Astrocyte (in vitro differentiated cells and primary cell): ENCODE measurements around the gene DPEP3. TPM values are rescaled to one million over a fixed set of nuclear protein-coding genes. Genes with fewer than 3 reads are reported as not detected.

ENCODE experiments used
- DNase-seq: peaks from one replicate; pipeline ENCODE4 v3.0.0-alpha.2; 2010; ENCODE audit warnings: low read depth
- FAIRE-seq: peaks from 2 replicates; lab custom pipeline; 2011; peaks lifted over from hg19 to GRCh38; lab: Jason Lieb, UNC
- H2AFZ ChIP-seq: 2 replicates; pipeline ENCODE4 v1.6.0; 2012; ENCODE audit warnings: low read depth, low read length, inconsistent platforms
- H3K27ac ChIP-seq: 2 replicates; pipeline ENCODE4 v1.5.1; 2011; ENCODE audit warnings: low read depth, low read length, inconsistent platforms
- H3K27me3 ChIP-seq: 2 replicates; pipeline ENCODE4 v1.6.0; 2011; ENCODE audit warnings: low read length, inconsistent platforms; ENCODE audit not compliant: insufficient read depth
- H3K36me3 ChIP-seq: 2 replicates; pipeline ENCODE4 v1.5.1; 2011; ENCODE audit warnings: low read length, inconsistent platforms; ENCODE audit not compliant: insufficient read depth
- H3K4me1 ChIP-seq: 2 replicates; pipeline ENCODE4 v1.5.1; 2011; ENCODE audit warnings: low read length, inconsistent platforms; ENCODE audit not compliant: insufficient read depth
- H3K4me2 ChIP-seq: 2 replicates; pipeline ENCODE4 v1.6.0; 2012; ENCODE audit warnings: low read length, inconsistent platforms
- H3K4me3 ChIP-seq: 2 replicates; pipeline ENCODE4 v1.5.1; 2011; ENCODE audit warnings: low read depth, mild to moderate bottlenecking, low read length, inconsistent platforms; ENCODE audit not compliant: insufficient read depth
- H3K79me2 ChIP-seq: 2 replicates; pipeline ENCODE4 v1.6.0; 2012; ENCODE audit warnings: mild to moderate bottlenecking, low read length, inconsistent platforms; ENCODE audit not compliant: insufficient read depth
- H3K9ac ChIP-seq: 2 replicates; pipeline ENCODE4 v1.6.0; 2012; ENCODE audit warnings: mild to moderate bottlenecking, low read length, inconsistent platforms
- H3K9me3 ChIP-seq: 2 replicates; pipeline ENCODE4 v1.5.1; 2012; ENCODE audit warnings: low read depth, mild to moderate bottlenecking, low read length, inconsistent platforms; ENCODE audit not compliant: insufficient read depth
- H4K20me1 ChIP-seq: 2 replicates; pipeline ENCODE4 v1.6.0; 2012; ENCODE audit warnings: low read length, inconsistent platforms; ENCODE audit not compliant: insufficient read depth
- H3K27ac Mint-ChIP-seq: one replicate; pipeline ENCODE4 v1.8.0; 2021; ENCODE audit warnings: mild to moderate bottlenecking, mixed read lengths; ENCODE audit not compliant: unreplicated experiment
- H3K27me3 Mint-ChIP-seq: one replicate; pipeline ENCODE4 v1.8.0; 2021; ENCODE audit warnings: low read depth, mixed read lengths; ENCODE audit not compliant: unreplicated experiment
- H3K36me3 Mint-ChIP-seq: one replicate; pipeline ENCODE4 v1.8.0; 2021; ENCODE audit warnings: low read depth, mixed read lengths; ENCODE audit not compliant: unreplicated experiment
- H3K4me1 Mint-ChIP-seq: one replicate; pipeline ENCODE4 v1.8.0; 2021; ENCODE audit warnings: low read depth, mixed read lengths; ENCODE audit not compliant: unreplicated experiment
- H3K4me3 Mint-ChIP-seq: one replicate; pipeline ENCODE4 v1.8.0; 2021; ENCODE audit warnings: mild to moderate bottlenecking, moderate library complexity, mixed read lengths; ENCODE audit not compliant: unreplicated experiment
- H3K9me3 Mint-ChIP-seq: one replicate; pipeline ENCODE4 v1.8.0; 2021; ENCODE audit warnings: mild to moderate bottlenecking, mixed read lengths; ENCODE audit not compliant: unreplicated experiment
- EZH2 ChIP-seq: IDR thresholded peaks from 2 replicates; pipeline ENCODE4 v1.6.1; 2012; ENCODE audit warnings: mild to moderate bottlenecking, low read length, inconsistent platforms; ENCODE audit not compliant: insufficient read depth
- total RNA-seq: library from RNA; stranded (reverse); gene quantifications from 2 replicates; pipeline ENCODE4 v1.2.1, GENCODE V29; 2021
- TF ChIP-seq, protein P1 (sequence below): IDR thresholded peaks from 2 replicates; pipeline ENCODE4 v1.5.1; 2011; ENCODE audit warnings: low read depth, mild to moderate bottlenecking, inconsistent platforms, low read length, moderate library complexity; ENCODE audit not compliant: insufficient read depth

DPEP3 gene
- total RNA-seq, 1 donor from 2014 or later: not detected

GRCh38 chr16:67966549-67967182 is 13.6 kb downstream of the DPEP3 start:
- Histone ChIP-seq H3K4me1 (peaks cover 41% of the 10 kb centered on the region), H2AFZ (no peak overlapping the region), H3K4me2 (peak overlapping the region; percentile 100), H3K27me3 (no peaks in the 10 kb centered on the region), H3K27ac (peak overlapping the region; percentile 92), H3K79me2 (peaks cover 66% of the 10 kb centered on the region), H3K9ac (peak overlapping the region; percentile 100), H3K4me3 (peak overlapping the region; percentile 100), H3K36me3 (peaks cover 9% of the 10 kb centered on the region), H3K9me3 (no peaks in the 10 kb centered on the region), H4K20me1 (peaks cover 62% of the 10 kb centered on the region)
- TF ChIP-seq, protein P1, sequence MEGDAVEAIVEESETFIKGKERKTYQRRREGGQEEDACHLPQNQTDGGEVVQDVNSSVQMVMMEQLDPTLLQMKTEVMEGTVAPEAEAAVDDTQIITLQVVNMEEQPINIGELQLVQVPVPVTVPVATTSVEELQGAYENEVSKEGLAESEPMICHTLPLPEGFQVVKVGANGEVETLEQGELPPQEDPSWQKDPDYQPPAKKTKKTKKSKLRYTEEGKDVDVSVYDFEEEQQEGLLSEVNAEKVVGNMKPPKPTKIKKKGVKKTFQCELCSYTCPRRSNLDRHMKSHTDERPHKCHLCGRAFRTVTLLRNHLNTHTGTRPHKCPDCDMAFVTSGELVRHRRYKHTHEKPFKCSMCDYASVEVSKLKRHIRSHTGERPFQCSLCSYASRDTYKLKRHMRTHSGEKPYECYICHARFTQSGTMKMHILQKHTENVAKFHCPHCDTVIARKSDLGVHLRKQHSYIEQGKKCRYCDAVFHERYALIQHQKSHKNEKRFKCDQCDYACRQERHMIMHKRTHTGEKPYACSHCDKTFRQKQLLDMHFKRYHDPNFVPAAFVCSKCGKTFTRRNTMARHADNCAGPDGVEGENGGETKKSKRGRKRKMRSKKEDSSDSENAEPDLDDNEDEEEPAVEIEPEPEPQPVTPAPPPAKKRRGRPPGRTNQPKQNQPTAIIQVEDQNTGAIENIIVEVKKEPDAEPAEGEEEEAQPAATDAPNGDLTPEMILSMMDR: no peak
- TF ChIP-seq EZH2: no peak
- peak; percentile 42 for DNase-seq
- Mint-ChIP-seq H3K4me1 (peaks cover 24% of the 10 kb centered on the region), H3K27me3 (peaks cover 7% of the 10 kb centered on the region), H3K4me3 (peak overlapping the region; percentile 99), H3K36me3 (peaks cover 14% of the 10 kb centered on the region), H3K27ac (peak overlapping the region; percentile 99), H3K9me3 (no peaks in the 10 kb centered on the region)
- no peak for FAIRE-seq

DNA sequence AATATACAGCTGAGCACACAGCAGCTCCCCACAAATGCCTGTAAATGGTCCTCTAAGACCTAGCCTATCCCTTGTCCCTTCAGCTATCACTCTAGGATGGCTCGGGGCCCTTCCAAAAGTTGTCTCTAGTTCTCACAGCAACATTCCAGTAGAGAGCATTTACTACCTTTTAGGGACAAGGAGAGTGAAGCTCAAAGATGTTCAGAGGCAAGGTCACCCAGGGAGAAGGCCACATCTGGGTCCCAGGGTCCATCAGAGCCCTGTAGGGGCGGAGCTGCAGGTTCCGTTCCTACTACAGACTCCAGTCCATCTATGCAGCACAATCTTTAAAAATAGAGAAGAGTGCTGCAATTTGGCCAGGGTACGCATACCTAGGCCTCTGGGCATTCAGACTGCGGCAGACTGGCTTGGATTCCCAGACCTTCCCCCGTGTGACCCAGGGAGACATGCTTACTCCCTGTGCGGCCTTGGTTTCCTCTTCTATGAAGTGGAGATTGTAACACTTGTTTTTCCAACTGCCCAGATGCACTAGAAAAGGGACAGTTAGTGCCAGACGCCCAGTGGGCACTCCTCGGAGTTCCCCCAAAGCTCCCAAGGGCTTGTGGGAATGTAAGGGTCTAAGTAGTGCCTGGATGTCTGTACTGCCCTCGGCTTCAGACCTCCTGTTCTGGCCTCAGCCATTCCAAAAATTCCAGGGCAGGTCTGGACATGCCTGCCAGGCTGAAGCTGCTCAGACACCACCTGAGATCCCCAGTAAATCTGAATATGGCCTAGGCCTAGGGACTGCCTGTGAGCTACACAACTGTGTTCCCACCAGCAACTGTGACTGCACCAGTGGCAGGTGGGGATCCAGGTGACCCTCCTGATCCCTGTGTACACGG is 14.4 kb downstream of the DPEP3 start:
- peaks cover 73% of the 10 kb centered on the region for H3K79me2 ChIP-seq
- peaks cover 24% of the 10 kb centered on the region for H3K4me1 Mint-ChIP-seq

More for the DNA sequence above, 14.4 kb downstream of the DPEP3 start:
- no peak for DNase-seq
- Histone ChIP-seq H4K20me1 (peaks cover 70% of the 10 kb centered on the region), H3K27me3 (no peaks in the 10 kb centered on the region), H3K9me3 (no peaks in the 10 kb centered on the region), H3K4me2 (peak overlapping the region; percentile 100), H3K27ac (peak overlapping the region; percentile 92), H3K4me1 (peaks cover 41% of the 10 kb centered on the region), H3K36me3 (peaks cover 17% of the 10 kb centered on the region), H2AFZ (no peak overlapping the region), H3K9ac (peak overlapping the region; percentile 100), H3K4me3 (peak overlapping the region; percentile 100)
- H3K9me3 Mint-ChIP-seq: no peaks in the 10 kb centered on the region
- peak overlapping the region; percentile 99 for H3K4me3 Mint-ChIP-seq
- TF ChIP-seq, protein P1: no peak
- TF ChIP-seq EZH2: no peak
- H3K36me3 Mint-ChIP-seq: peaks cover 14% of the 10 kb centered on the region
- no peak for FAIRE-seq
- H3K27me3 Mint-ChIP-seq: peaks cover 7% of the 10 kb centered on the region
- peak overlapping the region; percentile 99 for H3K27ac Mint-ChIP-seq
